ENCODE data around the gene CACNA1H.

CACNA1H gene

DNA sequence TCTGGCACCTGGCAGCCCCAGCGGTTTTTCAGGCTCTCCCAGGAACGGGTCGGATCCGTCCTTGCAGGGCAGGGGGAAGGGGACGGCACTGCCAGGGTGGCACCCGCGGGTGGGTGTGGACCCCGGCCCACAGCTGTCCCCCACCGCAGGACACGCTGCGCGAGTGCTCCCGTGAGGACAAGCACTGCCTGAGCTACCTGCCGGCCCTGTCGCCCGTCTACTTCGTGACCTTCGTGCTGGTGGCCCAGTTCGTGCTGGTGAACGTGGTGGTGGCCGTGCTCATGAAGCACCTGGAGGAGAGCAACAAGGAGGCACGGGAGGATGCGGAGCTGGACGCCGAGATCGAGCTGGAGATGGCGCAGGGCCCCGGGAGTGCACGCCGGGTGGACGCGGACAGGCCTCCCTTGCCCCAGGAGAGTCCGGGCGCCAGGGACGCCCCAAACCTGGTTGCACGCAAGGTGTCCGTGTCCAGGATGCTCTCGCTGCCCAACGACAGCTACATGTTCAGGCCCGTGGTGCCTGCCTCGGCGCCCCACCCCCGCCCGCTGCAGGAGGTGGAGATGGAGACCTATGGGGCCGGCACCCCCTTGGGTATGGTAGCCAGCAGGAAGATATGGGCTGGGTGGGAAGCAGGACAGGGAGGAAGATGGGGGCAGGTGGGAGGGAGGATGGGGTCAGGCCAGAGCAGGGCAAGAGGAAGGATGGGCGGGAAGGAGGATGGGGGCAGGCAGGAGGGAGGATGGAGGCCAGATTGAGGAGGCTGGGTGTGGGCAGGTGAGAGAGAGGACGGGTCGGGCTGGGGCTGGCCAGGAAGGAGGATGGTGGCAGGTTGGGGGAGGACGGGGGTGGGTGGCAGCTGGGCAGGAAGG, 65.4 kb downstream of the CACNA1H start:
- peaks cover 34% of the 10 kb centered on the region for H3K36me3 ChIP-seq (ENCODE audit: control insufficient read depth, insufficient read depth, low read length)
- no peaks in the 10 kb centered on the region for H3K9me3 ChIP-seq (ENCODE audit: control insufficient read depth, insufficient read depth, low read depth, low read length)
- no peak overlapping the region for H3K27ac ChIP-seq (ENCODE audit: low read depth, low read length)
- no peak overlapping the region for H3K9ac ChIP-seq (ENCODE audit: low read length)
- no peaks in the 10 kb centered on the region for H3K4me1 ChIP-seq (ENCODE audit: control insufficient read depth, insufficient read depth, low read length)
- no peak overlapping the region for H3K4me3 ChIP-seq (ENCODE audit: low read depth, low read length)
- no peaks in the 10 kb centered on the region for H3K27me3 ChIP-seq (ENCODE audit: control insufficient read depth, insufficient read depth, low read length)

DNA sequence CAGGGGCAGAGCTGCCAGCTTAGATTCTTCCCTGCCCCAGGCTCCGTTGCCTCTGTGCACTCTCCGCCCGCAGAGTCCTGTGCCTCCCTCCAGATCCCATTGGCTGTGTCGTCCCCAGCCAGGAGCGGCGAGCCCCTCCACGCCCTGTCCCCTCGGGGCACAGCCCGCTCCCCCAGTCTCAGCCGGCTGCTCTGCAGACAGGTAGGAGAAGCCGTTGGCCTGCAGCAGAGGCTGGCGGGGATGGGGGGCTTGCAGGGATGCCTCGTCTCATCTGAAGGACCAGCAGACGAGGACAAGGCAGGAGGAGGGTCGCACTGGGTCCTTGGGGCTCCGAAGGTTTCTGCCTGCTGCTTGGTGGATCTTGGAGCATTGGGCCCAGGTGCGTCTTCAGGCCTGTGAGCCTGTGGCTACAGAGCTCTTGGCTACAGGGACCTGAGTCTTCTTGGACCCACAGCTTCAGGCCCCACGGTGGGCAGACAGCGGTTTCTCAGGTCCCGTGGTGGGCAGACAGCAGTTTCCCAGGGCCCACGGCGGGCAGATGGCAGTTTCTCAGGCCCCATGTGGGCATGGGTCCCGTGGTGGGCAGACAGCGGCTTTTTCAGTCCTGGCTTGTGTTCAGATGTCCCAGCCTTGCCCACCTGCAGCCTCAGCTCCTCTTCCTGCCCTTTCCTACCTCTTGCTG, 66.2 kb downstream of the CACNA1H start:
- Histone ChIP-seq H3K9ac (ENCODE audit: low read length) (no peak overlapping the region), H3K4me3 (ENCODE audit: low read depth, low read length) (no peak overlapping the region), H3K36me3 (ENCODE audit: control insufficient read depth, insufficient read depth, low read length) (peaks cover 34% of the 10 kb centered on the region), H3K4me1 (ENCODE audit: control insufficient read depth, insufficient read depth, low read length) (no peaks in the 10 kb centered on the region), H3K27me3 (ENCODE audit: control insufficient read depth, insufficient read depth, low read length) (no peaks in the 10 kb centered on the region), H3K27ac (ENCODE audit: low read depth, low read length) (no peak overlapping the region), H3K9me3 (ENCODE audit: control insufficient read depth, insufficient read depth, low read depth, low read length) (no peaks in the 10 kb centered on the region)

DNA sequence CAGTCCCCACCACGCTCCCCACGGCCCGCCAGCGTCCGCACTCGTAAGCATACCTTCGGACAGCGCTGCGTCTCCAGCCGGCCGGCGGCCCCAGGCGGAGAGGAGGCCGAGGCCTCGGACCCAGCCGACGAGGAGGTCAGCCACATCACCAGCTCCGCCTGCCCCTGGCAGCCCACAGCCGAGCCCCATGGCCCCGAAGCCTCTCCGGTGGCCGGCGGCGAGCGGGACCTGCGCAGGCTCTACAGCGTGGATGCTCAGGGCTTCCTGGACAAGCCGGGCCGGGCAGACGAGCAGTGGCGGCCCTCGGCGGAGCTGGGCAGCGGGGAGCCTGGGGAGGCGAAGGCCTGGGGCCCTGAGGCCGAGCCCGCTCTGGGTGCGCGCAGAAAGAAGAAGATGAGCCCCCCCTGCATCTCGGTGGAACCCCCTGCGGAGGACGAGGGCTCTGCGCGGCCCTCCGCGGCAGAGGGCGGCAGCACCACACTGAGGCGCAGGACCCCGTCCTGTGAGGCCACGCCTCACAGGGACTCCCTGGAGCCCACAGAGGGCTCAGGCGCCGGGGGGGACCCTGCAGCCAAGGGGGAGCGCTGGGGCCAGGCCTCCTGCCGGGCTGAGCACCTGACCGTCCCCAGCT, 67.3 kb downstream of the CACNA1H start:
- Histone ChIP-seq H3K4me3 (ENCODE audit: low read depth, low read length) (no peak overlapping the region), H3K4me1 (ENCODE audit: control insufficient read depth, insufficient read depth, low read length) (no peaks in the 10 kb centered on the region), H3K9me3 (ENCODE audit: control insufficient read depth, insufficient read depth, low read depth, low read length) (no peaks in the 10 kb centered on the region), H3K27ac (ENCODE audit: low read depth, low read length) (no peak overlapping the region), H3K36me3 (ENCODE audit: control insufficient read depth, insufficient read depth, low read length) (peaks cover 34% of the 10 kb centered on the region), H3K27me3 (ENCODE audit: control insufficient read depth, insufficient read depth, low read length) (no peaks in the 10 kb centered on the region), H3K9ac (ENCODE audit: low read length) (no peak overlapping the region)

DNA sequence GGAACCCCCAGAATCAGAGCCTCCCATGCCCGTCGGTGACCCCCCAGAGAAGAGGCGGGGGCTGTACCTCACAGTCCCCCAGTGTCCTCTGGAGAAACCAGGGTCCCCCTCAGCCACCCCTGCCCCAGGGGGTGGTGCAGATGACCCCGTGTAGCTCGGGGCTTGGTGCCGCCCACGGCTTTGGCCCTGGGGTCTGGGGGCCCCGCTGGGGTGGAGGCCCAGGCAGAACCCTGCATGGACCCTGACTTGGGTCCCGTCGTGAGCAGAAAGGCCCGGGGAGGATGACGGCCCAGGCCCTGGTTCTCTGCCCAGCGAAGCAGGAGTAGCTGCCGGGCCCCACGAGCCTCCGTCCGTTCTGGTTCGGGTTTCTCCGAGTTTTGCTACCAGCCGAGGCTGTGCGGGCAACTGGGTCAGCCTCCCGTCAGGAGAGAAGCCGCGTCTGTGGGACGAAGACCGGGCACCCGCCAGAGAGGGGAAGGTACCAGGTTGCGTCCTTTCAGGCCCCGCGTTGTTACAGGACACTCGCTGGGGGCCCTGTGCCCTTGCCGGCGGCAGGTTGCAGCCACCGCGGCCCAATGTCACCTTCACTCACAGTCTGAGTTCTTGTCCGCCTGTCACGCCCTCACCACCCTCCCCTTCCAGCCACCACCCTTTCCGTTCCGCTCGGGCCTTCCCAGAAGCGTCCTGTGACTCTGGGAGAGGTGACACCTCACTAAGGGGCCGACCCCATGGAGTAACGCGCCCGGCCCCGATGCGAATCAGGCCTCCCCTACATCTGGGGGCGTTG, 68.1 kb downstream of the CACNA1H start:
- no peaks in the 10 kb centered on the region for H3K4me1 ChIP-seq (ENCODE audit: control insufficient read depth, insufficient read depth, low read length)
- H3K9ac ChIP-seq (ENCODE audit: low read length): no peak overlapping the region
- H3K4me3 ChIP-seq (ENCODE audit: low read depth, low read length): no peak overlapping the region
- no peak overlapping the region for H3K27ac ChIP-seq (ENCODE audit: low read depth, low read length)
- no peaks in the 10 kb centered on the region for H3K27me3 ChIP-seq (ENCODE audit: control insufficient read depth, insufficient read depth, low read length)
- peaks cover 29% of the 10 kb centered on the region for H3K36me3 ChIP-seq (ENCODE audit: control insufficient read depth, insufficient read depth, low read length)
- H3K9me3 ChIP-seq (ENCODE audit: control insufficient read depth, insufficient read depth, low read depth, low read length): no peaks in the 10 kb centered on the region

DNA sequence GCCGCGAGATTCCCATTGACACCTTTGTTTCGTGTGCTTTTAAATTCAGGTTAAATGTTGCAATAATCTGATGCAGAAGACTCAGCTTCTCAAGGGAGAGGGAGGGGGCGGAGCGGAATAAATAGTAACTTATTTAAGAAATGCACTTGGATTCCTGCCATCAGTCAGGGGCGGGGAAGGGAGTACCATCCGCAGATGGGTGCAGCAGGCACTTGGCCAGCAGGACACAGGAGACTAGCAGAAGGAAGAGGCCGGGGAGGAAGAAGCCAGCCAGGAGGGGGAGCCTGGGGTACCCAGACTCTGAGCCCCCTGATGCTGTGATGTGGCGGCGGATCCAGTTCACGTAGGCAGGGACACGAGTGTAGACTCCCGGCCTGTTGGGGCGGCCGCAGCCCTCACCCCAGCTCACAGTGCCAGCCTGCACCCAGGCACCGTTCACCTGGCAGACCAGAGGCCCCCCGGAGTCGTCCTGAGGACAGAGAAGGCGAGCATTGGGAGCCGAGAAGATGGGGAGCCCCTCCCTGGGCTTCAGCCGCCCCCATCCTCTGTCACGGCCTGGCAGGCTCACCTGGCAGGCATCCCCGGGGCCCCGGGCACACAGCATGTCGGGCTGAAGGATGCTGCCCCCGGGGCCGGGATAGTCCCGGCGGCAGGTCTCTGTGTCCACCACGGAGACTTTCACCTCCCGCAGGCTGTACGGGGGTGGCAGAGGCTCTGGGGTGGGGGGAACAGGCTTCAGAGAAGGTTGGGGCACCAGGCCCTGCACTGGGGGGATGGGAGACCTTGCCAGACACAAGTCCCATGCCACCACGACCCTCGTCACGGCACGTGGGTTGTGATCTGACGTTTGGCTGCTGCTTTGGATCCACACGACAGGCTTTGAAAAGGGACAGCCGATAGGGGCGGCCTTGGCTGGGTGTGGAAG, 69.0 kb downstream of the CACNA1H start:
- Histone ChIP-seq H3K9me3 (ENCODE audit: control insufficient read depth, insufficient read depth, low read depth, low read length) (no peaks in the 10 kb centered on the region), H3K36me3 (ENCODE audit: control insufficient read depth, insufficient read depth, low read length) (peaks cover 24% of the 10 kb centered on the region), H3K9ac (ENCODE audit: low read length) (no peak overlapping the region), H3K4me3 (ENCODE audit: low read depth, low read length) (no peak overlapping the region), H3K27ac (ENCODE audit: low read depth, low read length) (no peak overlapping the region), H3K4me1 (ENCODE audit: control insufficient read depth, insufficient read depth, low read length) (no peaks in the 10 kb centered on the region), H3K27me3 (ENCODE audit: control insufficient read depth, insufficient read depth, low read length) (no peaks in the 10 kb centered on the region)

DNA sequence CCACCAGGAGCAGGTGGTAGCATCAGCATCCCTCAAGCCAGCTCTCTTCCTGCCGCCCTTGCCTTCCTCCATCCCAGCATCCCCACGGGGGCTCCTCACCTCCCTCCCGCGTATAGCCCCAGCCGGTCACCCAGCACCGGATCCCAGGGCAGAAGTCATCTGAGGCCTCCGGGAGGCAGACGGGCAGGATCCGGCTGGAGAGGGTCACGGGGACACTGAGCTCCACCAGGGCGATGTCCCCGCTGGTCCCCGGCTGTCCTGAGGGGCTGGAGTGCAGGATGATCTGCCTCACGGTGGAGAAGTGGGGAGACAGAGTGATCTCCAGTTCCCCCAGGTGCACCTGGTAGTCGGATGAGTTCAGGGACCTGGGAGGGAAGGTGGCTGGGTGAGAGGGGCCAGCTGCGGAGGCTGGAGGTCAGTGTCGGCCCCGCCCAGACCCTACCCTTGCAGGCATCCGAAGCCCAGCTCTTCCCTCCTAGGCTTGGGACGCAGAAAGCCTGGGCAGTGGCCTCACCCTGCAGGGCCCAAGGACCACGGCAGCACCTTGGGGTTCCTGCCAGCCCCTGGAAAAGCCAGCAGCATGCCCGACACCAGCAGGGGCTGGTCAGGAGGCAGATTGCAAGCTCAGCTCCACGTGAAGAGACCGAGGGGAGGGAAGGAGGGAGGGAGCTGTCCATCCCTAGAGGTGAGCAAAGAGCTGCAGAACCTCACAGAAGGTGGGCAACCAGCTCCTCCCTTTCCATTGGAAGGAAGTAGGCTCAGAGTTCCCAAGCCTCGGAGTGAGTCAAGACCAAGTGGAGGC, 69.8 kb downstream of the CACNA1H start:
- H3K27ac ChIP-seq (ENCODE audit: low read depth, low read length): no peak overlapping the region
- H3K4me3 ChIP-seq (ENCODE audit: low read depth, low read length): no peak overlapping the region
- H3K27me3 ChIP-seq (ENCODE audit: control insufficient read depth, insufficient read depth, low read length): no peaks in the 10 kb centered on the region
- H3K4me1 ChIP-seq (ENCODE audit: control insufficient read depth, insufficient read depth, low read length): no peaks in the 10 kb centered on the region
- no peaks in the 10 kb centered on the region for H3K9me3 ChIP-seq (ENCODE audit: control insufficient read depth, insufficient read depth, low read depth, low read length)
- peaks cover 15% of the 10 kb centered on the region for H3K36me3 ChIP-seq (ENCODE audit: control insufficient read depth, insufficient read depth, low read length)
- H3K9ac ChIP-seq (ENCODE audit: low read length): no peak overlapping the region

DNA sequence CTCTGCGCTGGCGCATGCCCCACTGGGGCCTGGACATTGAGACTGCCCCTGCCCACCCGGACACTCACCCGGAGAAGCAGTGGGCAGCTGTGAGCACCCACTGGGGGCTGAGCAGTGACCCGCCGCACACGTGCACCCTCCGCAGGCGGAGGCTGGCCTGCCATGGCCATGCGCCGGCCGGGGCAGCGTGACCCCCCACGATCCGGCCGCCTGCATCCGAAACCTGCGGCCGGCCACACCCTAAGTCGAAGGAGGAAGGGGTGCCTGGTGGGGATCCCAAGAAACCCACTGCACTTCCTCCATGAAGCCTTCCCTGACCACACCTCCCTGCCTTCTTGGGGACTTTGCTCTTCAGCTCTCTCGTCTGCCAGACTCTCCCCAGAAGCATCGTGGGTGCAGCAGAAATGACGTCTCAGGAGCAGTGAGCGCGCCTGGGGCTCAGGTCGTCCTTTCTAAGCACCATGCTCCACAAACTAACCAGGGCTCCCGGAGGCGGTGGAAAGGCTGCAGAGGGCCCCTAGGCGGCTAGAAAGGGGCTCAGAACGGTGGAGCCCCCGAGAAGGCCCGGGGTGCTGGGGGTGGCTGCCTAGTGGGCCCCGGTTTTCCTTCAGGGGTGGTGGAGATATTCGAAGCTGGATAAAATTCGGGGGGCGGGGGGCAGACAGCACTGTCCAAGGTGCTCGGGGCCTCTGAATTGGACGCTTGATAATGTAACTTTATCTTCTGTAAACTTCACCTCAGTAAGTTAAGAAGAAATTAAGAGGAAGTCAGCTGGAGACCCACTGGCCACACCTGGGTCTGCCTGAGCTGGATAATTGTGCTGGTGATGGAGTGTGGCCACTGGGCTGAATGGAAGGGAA, 70.7 kb downstream of the CACNA1H start:
- Histone ChIP-seq H3K4me1 (ENCODE audit: control insufficient read depth, insufficient read depth, low read length) (no peaks in the 10 kb centered on the region), H3K27ac (ENCODE audit: low read depth, low read length) (no peak overlapping the region), H3K27me3 (ENCODE audit: control insufficient read depth, insufficient read depth, low read length) (no peaks in the 10 kb centered on the region), H3K36me3 (ENCODE audit: control insufficient read depth, insufficient read depth, low read length) (peaks cover 9% of the 10 kb centered on the region), H3K9me3 (ENCODE audit: control insufficient read depth, insufficient read depth, low read depth, low read length) (no peaks in the 10 kb centered on the region), H3K9ac (ENCODE audit: low read length) (no peak overlapping the region), H3K4me3 (ENCODE audit: low read depth, low read length) (no peak overlapping the region)

DNA sequence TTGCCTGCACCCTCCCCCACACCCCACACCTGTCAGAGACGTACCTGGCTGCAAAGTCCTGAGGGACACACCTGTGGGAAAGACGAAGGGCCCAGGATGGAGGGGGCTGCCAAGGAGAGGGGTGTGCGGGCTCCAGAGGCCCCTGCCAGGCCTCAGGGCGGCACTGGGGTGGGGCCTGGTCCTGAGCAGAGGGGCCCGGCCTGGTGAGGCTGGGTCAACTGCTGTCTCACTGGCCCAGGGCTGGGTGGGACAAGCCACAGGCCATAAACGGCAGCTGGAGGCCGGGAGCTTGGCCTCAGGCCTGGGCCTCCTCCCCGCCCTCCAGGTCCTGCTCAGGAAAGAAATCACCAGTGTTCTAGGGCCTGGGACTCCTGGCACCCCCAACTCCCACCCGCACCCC, 71.7 kb downstream of the CACNA1H start:
- Histone ChIP-seq H3K27ac (ENCODE audit: low read depth, low read length) (no peak overlapping the region), H3K9me3 (ENCODE audit: control insufficient read depth, insufficient read depth, low read depth, low read length) (no peaks in the 10 kb centered on the region), H3K4me3 (ENCODE audit: low read depth, low read length) (no peak overlapping the region), H3K36me3 (ENCODE audit: control insufficient read depth, insufficient read depth, low read length) (peaks cover 2% of the 10 kb centered on the region; the same call in 1 of the 2 replicates), H3K9ac (ENCODE audit: low read length) (no peak overlapping the region), H3K27me3 (ENCODE audit: control insufficient read depth, insufficient read depth, low read length) (no peaks in the 10 kb centered on the region), H3K4me1 (ENCODE audit: control insufficient read depth, insufficient read depth, low read length) (no peaks in the 10 kb centered on the region)

DNA sequence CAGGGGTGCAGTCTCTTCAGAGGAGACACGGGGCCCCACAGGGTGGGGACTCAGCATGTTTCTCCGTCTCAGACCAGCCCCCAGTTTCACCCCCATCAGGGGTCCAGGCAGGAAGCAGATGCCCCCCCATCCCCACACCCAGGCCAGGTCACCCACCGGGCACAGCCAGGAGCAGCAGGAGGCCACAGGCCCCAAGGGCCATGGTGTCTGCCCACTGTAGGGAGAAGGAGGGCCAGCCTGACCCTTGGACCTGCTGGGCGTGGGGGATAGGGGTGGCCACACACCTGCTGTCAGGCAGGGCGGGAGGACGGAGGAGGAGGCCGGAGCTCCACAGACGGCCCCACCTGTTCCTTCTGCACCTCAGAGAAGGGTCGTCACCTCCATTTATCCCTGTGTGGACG, 72.1 kb downstream of the CACNA1H start, which contains the start of gene TPSG1:
TSS of gene TPSG1 (minus strand) at position 218 of the 401 bp plus-strand sequence. CDS start at position 202, 16 bp downstream.
- H3K4me3 ChIP-seq (ENCODE audit: low read depth, low read length): no peak within 1 kb of the TSS
- H3K9me3 ChIP-seq (ENCODE audit: control insufficient read depth, insufficient read depth, low read depth, low read length): no peaks in the 10 kb centered on the region
- H3K36me3 ChIP-seq (ENCODE audit: control insufficient read depth, insufficient read depth, low read length): no peaks in the 10 kb centered on the region; the same call in 1 of the 2 replicates
- no peak within 1 kb of the TSS for H3K27ac ChIP-seq (ENCODE audit: low read depth, low read length)
- H3K4me1 ChIP-seq (ENCODE audit: control insufficient read depth, insufficient read depth, low read length): no peaks in the 10 kb centered on the region
- no peaks in the 10 kb centered on the region for H3K27me3 ChIP-seq (ENCODE audit: control insufficient read depth, insufficient read depth, low read length)
- H3K9ac ChIP-seq (ENCODE audit: low read length): no peak within 1 kb of the TSS
